Left lobe of liver (tissue), 2 donors: ENCODE data around the gene TERT. TPM values are rescaled to one million over a fixed set of nuclear protein-coding genes. Genes with fewer than 3 reads are reported as not detected.
"Not testable (repeated sequence)": the region's sequence is repeated elsewhere in the genome, so short reads cannot be mapped to it uniquely, and the experiment has no call there.

Source experiments
- ATAC-seq: fragments of 200-7000 bp; cut with Tn5 transposase; one replicate; pipeline ENCODE4 v1.9.1; 2020; ENCODE audit warnings: mild to moderate bottlenecking, moderate library complexity
- DNase-seq: peaks from one replicate; pipeline ENCODE4 v3.0.0-alpha.2; 2020; ENCODE audit warnings: low spot score
- total RNA-seq: library from RNA; stranded (reverse); gene quantifications from one replicate; pipeline ENCODE4 v1.2.1, GENCODE V29; 2021
- donor health status: DM: no; HTN: no; CAD: no; lungs with moderate emphysema.
- donor health status: DM: no; HTN: yes; CAD: no.

The TERT gene
- total RNA-seq, 1 donor from 2014 or later, result 0.10 TPM

DNA sequence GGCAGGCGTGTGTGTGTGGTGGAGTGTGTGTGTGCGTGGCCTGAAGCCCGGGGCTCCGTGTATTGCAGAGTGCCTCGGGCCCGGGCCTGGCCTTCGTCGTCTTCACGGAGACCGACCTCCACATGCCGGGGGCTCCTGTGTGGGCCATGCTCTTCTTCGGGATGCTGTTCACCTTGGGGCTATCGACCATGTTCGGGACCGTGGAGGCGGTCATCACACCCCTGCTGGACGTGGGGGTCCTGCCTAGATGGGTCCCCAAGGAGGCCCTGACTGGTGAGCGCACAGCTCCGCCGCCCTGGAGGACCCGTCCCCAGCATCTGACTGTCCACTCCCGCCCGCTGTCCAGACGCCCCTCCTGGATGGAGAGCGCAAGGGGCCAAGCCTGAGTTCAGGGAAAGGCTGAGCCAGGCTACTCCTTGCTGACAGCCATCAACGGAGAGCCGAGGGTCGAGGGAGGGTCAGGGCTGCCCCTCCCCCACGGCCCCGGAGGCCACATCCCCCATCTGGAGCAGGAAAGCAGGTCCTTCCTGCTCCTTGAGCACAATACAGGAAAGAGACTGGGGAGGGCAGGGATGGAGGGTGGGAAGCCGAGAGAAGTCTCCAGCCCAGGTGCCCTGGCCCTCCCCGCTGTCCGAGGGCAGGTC is 51.3 kb downstream of the TERT start:
- DNase-seq, result no peak
- ATAC-seq, result no peak

DNA sequence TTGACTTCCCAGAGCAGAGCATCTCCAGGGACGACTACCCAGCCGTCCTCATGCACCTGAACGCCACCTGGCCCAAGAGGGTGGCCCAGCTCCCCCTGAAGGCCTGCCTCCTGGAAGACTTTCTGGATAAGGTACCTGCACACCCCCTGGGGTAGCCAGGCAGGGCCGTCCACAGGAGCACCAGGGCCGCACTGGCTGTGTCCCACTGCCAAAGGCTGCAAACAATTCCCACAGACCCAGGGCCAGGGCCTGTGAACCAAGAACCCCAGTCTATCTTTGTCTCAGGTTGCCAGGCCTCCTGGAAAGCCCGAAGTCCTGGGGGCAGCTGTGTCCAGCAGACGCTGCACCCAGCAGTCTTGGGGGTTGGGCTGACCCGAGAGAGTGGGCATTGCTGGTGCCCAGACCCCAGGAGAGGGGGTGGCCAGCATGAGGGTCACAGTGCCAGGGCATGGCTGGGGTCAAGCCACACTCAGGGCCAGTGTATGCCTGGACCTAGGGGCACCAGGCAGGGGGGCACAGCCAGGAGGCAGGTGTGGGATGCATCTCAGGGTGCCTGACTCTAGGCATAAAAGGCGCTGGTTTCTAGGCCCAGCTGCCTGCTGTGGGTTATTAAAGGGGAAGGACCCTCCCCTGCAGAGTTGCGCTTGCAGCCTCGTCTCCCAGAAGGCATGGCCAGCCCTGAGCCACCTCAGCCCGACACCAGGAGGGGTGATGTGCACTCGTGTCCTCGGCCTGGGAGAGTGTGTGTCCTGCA is 52.0 kb downstream of the TERT start:
- ATAC-seq (no peak), DNase-seq (no peak)

DNA sequence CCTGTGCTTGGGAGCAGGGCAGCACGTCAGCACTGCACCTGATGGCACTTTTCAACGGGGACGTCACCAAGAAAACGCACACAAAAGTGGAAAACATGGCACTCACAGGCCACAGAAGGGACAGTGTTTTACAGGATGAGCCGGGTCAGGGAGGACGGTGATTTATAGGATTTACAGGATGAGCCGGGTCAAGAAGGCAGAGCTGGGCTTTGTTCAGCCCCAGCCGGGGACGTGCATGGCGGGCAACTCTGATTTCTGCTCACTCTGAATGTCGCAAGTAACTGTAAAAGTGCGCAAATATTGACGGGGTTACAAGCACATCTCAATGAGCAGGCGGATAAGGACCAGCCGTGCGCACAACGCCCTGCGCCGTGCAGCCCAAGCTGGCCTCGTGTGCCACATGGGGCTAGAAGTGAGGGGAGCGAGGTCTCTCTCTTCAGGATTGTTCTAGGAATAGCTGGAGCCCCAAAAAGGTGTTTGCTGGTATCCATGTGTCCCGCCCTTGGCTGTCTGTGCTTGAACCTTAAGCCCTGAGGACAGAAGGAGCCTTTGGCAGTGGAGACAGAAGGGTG is 53.3 kb downstream of the TERT start:
- ATAC-seq, result no peak

DNA sequence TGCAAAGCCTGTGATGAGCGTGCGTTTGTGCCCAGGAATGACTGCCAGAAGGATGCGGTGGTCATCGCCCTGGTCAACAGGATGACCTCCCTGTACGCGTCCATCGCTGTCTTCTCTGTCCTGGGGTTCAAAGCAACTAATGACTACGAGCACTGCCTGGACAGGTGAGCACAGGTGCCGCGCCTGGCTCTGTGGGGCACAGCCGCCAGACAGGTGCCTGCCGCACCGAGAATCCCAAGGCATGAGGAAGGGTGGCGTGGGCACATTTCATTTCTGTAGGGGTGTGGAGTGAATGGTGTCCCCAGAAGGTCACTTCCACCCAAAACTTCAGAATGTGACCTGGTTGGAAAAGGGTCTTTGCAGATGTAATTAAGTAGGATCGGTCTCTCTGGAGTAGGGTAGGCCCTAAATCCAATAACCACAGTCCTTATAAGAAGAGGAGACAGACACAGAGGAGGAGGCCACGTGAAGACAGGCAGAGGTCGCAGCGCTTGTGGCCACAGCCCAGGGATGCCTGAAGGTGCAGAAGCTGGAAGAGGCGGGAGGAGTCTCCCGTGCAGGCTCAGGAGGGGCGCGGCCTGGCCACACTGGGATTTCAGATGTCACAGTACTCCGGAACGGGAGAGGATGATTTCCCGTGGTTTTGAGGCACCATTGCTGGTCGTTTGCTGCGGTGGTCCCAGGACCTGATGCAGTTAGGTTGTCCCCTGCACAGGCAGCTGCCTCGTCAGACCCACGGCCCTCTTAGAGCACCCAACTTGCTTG is 54.2 kb downstream of the TERT start:
- ATAC-seq (no peak), DNase-seq (no peak)

More for the DNA sequence above, 53.3 kb downstream of the TERT start:
- no peak for DNase-seq

DNA sequence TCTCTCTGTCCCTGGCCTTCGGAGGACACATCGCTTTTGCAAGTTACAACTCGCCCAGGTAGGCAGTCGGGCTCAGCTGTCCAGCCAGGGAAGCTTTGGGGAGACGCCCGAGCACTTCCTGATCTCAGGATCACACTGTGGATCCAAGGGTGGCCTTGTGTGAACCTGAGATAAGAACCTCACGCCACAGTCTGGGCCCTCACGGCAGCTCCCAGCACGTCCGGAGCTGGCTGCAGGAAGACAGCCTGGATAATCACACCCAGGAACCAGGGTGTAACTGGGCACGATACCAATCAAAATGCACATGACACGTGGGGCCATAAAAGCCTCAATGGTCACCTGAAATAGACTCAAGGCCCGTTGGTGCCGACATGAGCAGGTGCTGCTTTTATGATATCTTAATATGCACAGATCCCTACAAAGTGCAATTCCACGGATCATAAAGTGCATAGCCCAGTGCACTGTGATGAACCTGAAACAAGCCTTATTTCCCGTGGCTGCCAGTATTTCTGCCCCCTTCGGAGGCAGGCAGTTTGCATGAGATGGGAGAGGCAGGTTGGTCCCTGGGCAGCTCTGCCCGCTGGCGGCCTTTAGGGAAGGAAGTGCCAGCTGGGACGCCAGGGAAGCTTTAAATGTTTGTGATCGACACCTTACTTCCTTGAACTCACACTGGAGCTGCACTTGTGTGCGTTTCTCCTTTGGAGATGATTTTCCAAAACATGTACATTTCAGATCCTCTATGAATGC is 55.2 kb downstream of the TERT start:
- no peak for ATAC-seq

DNA sequence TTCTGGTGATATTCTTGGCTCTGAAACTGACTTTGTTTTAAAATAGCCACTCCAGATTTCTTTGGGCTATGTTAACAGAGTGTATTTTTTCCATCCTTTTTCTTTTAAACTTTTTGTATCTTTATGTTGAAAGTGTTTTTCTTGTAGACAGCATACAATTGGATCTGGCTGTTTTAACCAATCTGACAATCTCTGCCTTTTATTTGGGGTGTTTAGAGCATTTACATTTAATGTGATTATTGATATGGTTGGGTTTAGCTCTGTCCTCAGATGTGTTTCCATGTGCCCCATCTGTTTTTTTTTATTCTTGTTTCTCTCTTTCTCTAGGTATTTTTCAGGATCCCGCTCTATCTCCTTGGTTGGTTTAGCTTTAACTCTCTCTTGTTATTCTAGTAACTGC is 59.0 kb downstream of the TERT start:
- DNase-seq, result no peak
- ATAC-seq, result no peak

More for the DNA sequence above, 55.2 kb downstream of the TERT start:
- DNase-seq, result no peak

DNA sequence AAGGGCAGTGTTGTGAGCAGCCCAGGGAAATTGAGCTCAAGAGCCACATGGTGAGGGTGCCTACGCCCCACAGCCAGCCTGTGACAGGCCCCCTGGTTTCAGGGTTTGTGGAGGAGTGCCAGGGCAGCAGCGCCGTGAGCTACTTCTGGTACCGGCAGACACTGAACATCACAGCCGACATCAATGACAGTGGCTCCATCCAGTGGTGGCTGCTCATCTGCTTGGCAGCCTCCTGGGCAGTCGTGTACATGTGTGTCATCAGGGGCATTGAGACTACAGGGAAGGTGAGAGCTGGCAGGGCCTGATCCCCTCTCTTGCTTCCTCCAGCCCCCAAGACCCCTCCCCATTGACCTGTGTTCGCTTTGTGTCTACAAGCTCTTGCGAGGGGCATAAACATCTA is 59.5 kb downstream of the TERT start:
- ATAC-seq, result peak; percentile 72
- no peak for DNase-seq

DNA sequence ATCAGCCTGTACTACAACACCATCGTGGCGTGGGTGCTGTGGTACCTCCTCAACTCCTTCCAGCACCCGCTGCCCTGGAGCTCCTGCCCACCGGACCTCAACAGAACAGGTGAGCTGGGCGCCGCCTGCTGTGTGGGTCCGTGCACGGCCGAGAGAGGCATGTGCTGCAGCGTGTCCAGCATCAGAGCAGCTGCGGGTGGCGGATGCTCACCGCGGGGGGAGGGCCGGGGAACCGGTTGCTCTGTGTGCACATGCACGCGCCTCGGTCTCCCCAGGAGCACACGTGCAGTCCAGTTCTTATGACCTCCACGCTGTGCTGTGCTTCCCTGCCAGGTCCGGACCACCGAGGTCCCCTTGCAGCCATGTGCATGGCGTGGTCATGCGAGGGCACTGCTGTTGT is 62.1 kb downstream of the TERT start:
- DNase-seq (no peak), ATAC-seq (no peak)

DNA sequence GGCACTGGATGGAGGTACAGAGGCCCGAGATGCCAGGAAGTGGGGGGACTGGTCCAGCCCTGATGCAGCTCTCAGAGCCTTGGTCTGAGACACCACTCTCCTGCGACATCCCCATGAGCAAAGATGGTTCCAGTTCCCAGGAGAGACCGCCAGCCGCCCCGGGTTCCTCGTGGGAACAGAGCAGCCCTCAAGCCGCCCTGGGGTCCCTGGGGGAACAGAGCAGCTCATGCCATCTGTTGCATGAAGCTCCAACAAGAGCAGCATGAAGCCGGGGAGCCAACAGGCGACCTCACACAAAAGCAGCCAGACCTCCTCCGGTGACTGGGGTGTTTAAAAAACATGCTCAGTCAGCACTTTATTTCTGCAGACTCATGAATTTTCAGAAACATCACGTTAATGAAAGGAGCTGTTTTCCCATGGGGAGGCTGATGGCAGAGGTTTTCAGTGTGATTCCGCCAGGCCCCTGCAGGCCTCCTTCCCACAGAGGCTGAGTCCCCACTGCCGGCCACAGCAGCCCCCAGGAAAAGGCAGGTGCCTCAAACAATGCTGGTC is 63.4 kb downstream of the TERT start:
- no peak for ATAC-seq
- DNase-seq, result no peak

DNA sequence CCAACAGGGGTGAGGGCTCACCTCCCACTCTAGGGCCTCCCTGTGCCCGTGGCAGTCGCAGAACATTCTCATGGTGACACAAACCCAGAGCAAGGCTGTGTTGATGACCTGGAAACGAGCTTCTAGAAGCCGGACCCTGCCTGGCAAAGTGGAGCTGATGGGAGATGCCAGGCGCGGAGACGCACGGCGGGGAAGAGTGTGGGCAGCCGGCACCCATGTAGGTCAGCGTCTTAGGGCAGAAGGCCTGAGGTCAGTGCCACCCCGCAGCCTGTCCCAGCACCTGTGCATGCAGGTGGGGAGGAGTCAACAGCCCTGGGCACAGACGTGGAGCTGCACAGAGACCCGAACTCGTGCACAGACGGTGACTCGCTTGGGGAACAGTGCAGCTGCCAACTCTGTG is 64.3 kb downstream of the TERT start:
- no peak for ATAC-seq
- no peak for DNase-seq

DNA sequence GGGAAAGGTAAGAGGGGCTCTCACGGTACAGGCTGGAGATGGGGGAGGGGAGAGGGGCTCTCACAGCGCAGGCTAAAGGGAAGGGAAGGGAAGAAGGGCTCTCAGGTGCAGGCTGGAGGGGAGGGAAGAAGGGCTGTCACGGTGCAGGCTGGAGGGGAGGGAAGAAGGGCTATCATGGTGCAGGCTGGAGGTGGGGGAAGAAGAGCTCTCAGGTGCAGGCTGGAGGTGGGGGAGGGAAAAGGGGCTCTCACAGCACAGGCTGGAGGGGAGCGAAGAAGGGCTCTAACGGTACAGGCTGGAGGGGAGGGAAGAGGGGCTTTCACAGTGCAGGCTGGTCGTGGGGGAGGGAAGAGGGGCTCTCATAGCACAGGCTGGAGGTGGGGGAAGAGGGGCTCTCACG is 65.0 kb downstream of the TERT start:
- DNase-seq, result no peak
- no peak for ATAC-seq

DNA sequence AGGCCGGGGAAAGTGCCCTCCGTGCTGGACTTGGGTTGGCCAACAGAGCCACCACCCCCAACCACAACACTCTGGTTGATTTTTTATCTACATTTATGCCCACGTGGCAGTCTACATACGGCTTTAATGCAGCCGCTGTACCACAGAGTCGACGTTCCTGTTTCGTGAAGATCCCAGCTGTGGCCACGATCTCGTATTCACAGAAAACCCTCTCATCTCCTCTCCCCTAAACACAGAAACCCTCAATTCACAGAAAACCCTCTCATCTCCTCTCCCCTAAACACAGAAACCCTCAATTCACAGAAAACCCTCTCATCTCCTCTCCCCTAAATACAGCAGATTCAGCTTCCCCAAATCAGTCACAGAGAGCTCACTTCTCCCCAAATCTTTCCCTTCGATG is 65.8 kb downstream of the TERT start:
- DNase-seq, ATAC-seq: not testable (repeated sequence)

DNA sequence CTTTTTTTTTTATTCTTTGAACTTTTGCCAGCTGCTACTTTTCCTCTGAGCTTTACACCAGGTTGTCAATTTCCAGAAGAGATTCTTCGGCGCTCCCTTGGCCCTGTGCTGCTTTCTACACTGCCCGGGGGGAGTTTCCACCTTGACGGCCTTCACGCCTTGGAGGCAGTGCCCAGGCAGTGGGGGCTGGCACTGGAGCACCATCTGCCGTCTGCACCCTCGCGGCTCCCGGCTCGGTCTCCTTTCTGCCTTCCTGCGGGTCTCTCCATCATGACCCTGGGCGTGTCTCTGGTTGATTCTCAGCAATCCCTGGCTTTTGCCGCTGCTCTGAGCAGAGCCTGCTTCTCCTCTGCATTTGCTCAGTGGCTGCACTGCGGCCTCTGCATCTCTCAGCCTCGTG is 66.7 kb downstream of the TERT start:
- DNase-seq, result no peak
- ATAC-seq, result no peak

DNA sequence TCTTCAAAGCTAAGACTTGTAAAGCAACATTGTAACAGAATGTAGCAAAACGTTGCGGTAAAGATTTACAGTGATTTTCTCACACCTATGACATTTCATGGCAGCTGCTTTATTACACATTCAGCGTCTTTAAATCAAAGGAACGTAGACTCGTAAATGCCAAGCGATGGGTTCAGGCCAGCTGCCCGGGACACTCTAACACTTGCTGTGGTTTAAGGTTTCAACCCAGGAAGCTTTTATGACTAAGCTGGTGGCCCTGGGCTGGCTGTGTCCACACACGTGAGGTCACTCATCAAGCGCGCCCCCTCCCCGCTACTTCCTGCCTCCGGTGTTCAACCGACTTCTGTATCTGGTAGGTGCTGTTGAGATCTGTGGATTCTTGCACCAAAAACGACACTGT is 67.2 kb downstream of the TERT start:
- ATAC-seq (no peak), DNase-seq (no peak)

DNA sequence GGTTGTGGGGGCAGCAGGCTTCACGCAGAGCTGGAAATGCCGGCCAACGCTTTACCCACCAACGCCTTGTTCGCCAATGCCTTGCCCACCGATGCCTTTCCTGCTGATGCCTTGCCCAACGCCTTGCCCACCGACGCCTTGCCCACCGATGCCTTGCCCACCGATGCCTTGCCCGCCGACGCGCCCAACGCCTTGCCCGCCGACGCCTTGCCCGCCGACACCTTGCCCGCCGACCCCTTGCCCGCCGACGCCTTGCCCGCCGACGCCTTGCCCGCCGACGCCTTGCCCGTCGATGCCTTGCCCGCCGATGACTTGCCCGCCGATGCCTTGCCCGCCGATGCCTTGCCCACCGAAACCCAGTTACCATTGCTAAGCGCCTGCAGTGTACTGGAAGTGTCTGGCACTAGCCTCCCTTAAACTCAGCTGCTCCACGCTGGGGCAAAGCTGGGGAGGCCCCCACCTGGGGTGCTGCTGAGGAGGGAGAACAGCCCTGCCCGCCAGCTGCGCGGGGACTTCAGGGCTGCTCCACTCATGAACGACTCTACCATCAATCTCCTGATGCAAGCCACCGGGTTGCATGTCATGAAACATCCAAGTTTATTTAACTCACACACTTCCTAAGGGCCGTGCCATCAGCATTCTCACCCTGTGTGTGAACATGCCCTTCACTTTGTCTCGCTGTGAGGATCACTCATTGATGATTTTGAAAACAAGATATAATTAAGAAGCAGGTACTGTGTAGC is 67.9 kb downstream of the TERT start:
- ATAC-seq (no peak), DNase-seq (no peak)

DNA sequence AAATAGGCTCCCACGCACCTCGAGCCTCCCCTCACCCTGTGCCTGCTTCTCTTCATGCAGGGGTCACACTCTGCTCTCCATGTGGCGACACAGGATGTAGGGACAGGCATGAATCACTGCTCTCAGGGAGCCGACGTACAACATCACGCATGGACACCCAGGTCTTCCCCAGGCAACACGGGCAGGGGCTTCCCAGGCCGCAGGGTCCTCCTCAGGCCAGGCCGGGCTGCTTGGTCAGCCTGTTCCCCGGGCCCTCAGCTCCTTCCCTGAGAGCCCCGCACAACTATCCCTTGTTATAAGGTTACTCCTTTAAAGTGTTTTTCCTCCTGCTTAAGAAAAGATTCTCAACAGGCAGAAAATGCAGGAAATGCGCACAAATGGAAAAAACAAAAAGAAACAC is 68.6 kb downstream of the TERT start:
- ATAC-seq (no peak), DNase-seq (no peak)

DNA sequence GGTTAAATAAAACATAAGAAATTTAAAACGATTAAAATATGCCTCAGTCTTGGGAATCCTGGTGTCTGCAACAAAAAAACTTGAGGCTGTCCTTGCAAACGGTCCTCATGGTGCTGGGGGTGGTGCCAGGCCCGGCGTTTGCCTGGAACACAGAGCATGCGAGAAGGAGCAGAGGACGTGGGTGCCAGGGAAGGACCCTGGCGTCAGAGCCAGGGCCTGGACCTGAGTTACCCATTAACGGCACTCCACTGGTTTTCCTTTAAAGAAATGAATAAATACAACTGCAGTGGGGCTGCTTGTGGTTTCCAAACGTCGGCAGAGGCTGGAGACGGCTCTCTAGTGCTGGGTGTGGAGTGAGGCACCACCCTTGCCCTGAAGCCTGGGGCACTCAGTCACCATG is 69.8 kb downstream of the TERT start, which contains the start of gene SLC6A18:
TSS of gene SLC6A18 (plus strand) at position 301 of the 400 bp plus-strand sequence. CDS start at position 398, 97 bp downstream.
- DNase-seq, result no peak
- no peak for ATAC-seq

DNA sequence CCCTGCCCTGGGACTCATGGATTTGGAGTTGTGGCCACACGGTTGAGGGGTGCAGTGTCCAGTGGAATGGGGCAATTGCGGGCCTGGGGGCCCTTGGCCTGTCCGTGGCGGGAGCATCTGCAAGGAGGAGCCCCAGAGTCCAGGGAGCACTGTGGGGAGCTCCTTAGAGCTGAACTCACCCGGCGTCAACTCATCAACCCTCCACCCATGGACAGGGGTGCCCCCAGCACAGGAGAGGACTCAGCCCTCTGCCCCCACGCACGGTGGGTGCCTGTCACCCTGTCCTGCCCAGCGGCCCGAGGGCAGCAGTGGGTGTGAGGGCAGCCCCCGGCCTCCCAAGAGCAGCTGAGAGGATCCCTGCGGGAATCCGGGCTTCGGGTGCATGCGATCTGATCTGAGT is 70.2 kb downstream of the TERT start:
- DNase-seq (no peak), ATAC-seq (no peak)

DNA sequence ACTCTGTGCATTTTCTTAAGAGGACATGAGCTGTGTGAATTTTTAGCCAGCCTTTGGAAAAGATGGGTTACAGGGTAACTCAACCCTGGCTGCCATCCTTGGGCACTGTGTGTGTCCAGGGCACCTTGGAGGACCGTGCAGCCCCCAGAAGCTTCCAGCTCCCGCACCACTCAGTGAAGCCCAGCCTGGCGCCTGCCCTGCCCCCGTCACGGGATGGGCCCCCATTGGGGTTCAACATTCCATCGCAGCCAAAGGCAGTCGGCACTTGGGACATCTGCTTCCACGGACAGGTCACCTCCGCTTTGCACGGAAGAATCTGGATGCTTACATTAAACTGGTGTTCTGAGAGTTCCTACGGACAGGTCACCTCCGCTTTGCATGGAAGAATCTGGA is 71.6 kb downstream of the TERT start:
- DNase-seq, result no peak
- no peak for ATAC-seq
